HCT116 (cell line): Measurements from ENCODE around the gene ELF5.

Source experiments
- CTCF ChIP-seq, 3 experiments: fragments of 200-600 bp in 1 of 3; sonication (generic) in 1 of 3; IDR thresholded peaks in 2 of 3; conservative IDR thresholded peaks in 1 of 3; 2 replicates each; pipeline ENCODE4 v1.5.1; 2012 to 2017; ENCODE audit warnings: low read depth in 2 of 3, low read length in 2 of 3, antibody characterized with exemption in 1 of 3, borderline replicate concordance in 1 of 3, control low read depth in 1 of 3, mild to moderate bottlenecking in 1 of 3, mixed read lengths in 1 of 3, mixed run types in 1 of 3, moderate library complexity in 1 of 3; ENCODE audit not compliant: insufficient read depth in 1 of 3
- EGR1 ChIP-seq: IDR thresholded peaks from 2 replicates; pipeline ENCODE4 v1.6.1; 2012; ENCODE audit warnings: low read depth
- ELF1 ChIP-seq: IDR thresholded peaks from 2 replicates; pipeline ENCODE4 v1.6.1; 2012; ENCODE audit warnings: low read depth, borderline replicate concordance
- EZH2phosphoT487 ChIP-seq: fragments of 200-600 bp; IDR thresholded peaks from 2 replicates; pipeline ENCODE4 v1.6.1; 2018; ENCODE audit warnings: antibody characterized with exemption, borderline replicate concordance
- JUND ChIP-seq: IDR thresholded peaks from 2 replicates; pipeline ENCODE4 v1.6.1; 2012
- POLR2AphosphoS5 ChIP-seq: IDR thresholded peaks from 2 replicates; pipeline ENCODE4 v1.6.1; 2011; ENCODE audit warnings: mild to moderate bottlenecking, low read depth, low read length, moderate library complexity
- RAD21 ChIP-seq: IDR thresholded peaks from 2 replicates; pipeline ENCODE4 v1.6.1; 2012; ENCODE audit warnings: low read depth, mild to moderate bottlenecking
- REST ChIP-seq: IDR thresholded peaks from 2 replicates; pipeline ENCODE4 v1.6.1; 2012; ENCODE audit warnings: low read depth
- SIN3A ChIP-seq: IDR thresholded peaks from 2 replicates; pipeline ENCODE4 v1.6.1; 2012; ENCODE audit warnings: low read depth
- ZFX ChIP-seq: fragments of 450-650 bp; IDR thresholded peaks from 2 replicates; pipeline ENCODE4 v1.6.1; 2017
- ZNF274 ChIP-seq: fragments of 200-500 bp; sonication (Bioruptor generic); IDR thresholded peaks from 2 replicates; pipeline ENCODE4 v1.6.1; 2014; ENCODE audit warnings: mild to moderate bottlenecking, low read depth, low read length, inconsistent platforms
- TF ChIP-seq, protein P1 (sequence below): IDR thresholded peaks from 2 replicates; pipeline ENCODE4 v1.6.1; 2012

DNA sequence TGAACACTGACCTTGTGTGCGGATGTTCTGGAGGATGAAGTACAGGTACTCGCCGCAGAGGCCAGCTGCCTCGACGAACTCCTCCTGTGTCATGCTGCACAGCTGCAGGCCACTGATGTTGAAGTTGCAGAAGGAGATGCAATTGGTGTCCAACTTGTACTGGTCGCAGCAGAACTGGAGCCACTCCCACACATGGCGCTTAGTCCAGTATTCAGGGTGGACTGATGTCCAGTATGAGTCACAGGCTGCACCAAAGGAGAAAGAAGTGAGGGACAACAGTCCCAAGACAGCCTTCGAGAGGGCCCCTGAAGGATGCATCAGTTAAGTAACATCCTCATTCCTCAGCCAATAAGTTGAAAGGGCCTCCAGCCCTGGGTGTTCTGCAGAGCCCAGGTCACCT lies 20.1 kb downstream of the ELF5 start:
- TF ChIP-seq CTCF (IDR thresholded peaks at IDR 0.05 in 2 of 3, conservative IDR thresholded peaks at IDR 0.05 in 1 of 3; ENCODE audit: borderline replicate concordance in 1 of 3, insufficient read depth in 1 of 3, low read depth in 2 of 3, low read length in 2 of 3) (no peak), RAD21 (no peak), ZFX (no peak), ZNF274 (no peak), SIN3A (no peak), REST (no peak), ELF1 (no peak), EGR1 (no peak), POLR2AphosphoS5 (no peak), JUND (no peak), EZH2phosphoT487 (no peak)
- TF ChIP-seq, protein P1, sequence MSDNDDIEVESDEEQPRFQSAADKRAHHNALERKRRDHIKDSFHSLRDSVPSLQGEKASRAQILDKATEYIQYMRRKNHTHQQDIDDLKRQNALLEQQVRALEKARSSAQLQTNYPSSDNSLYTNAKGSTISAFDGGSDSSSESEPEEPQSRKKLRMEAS: no peak
